Liver (tissue), 9 donors: ENCODE data around the gene TEX50. TPM values are rescaled to one million over a fixed set of nuclear protein-coding genes. Genes with fewer than 3 reads are reported as not detected.
"Not testable (repeated sequence)": the region's sequence is repeated elsewhere in the genome, so short reads cannot be mapped to it uniquely, and the experiment has no call there.

ENCODE experiments used
- DNase-seq: peaks from one replicate; pipeline ENCODE4 v3.0.0-alpha.2; 2017; ENCODE audit warnings: low spot score
- H3K27ac ChIP-seq, 2 donors: one replicate each; pipeline ENCODE4 v1.7.0; 2013; ENCODE audit warnings: inconsistent platforms in 2 of 2, low read length in 2 of 2, control low read depth in 1 of 2, low read depth in 1 of 2, mild to moderate bottlenecking in 1 of 2
- H3K27me3 ChIP-seq, 4 donors: one replicate each; pipeline versions ENCODE4 v1.6.1 to v1.7.0; 2013; ENCODE audit warnings: low read length in 3 of 4, inconsistent platforms in 1 of 4, mild to moderate bottlenecking in 1 of 4, moderate library complexity in 1 of 4; ENCODE audit not compliant: control insufficient read depth in 4 of 4, insufficient read depth in 4 of 4
- H3K36me3 ChIP-seq, 4 donors: one replicate each; pipeline versions ENCODE4 v1.6.1 to v1.7.0; 2013; ENCODE audit warnings: low read length in 3 of 4, mild to moderate bottlenecking in 3 of 4, low read depth in 1 of 4, moderate library complexity in 1 of 4; ENCODE audit not compliant: control insufficient read depth in 4 of 4, insufficient read depth in 3 of 4
- H3K4me1 ChIP-seq, 4 donors: one replicate each; pipeline versions ENCODE4 v1.6.1 to v1.7.0; 2013; ENCODE audit warnings: low read length in 3 of 4, mild to moderate bottlenecking in 3 of 4, moderate library complexity in 1 of 4; ENCODE audit not compliant: control insufficient read depth in 4 of 4, insufficient read depth in 4 of 4
- H3K4me3 ChIP-seq, 3 donors: one replicate each; pipeline versions ENCODE4 v1.6.1 to v1.7.0; 2013; ENCODE audit warnings: low read length in 3 of 3, control low read depth in 1 of 3, low read depth in 1 of 3, mild to moderate bottlenecking in 1 of 3
- H3K9ac ChIP-seq, 2 donors: one replicate each; pipeline ENCODE4 v1.7.0; 2013; ENCODE audit warnings: low read length in 2 of 2, mild to moderate bottlenecking in 2 of 2, moderate library complexity in 2 of 2, control low read depth in 1 of 2, low read depth in 1 of 2
- H3K9me3 ChIP-seq, 4 donors: one replicate each; pipeline versions ENCODE4 v1.6.1 to v1.7.0; 2013; ENCODE audit warnings: low read length in 3 of 4; ENCODE audit not compliant: control insufficient read depth in 4 of 4
- HNF4A ChIP-seq, 2 donors: conservative IDR thresholded peaks; 2 replicates each; pipeline ENCODE4 v1.6.1; 2016; ENCODE audit warnings: antibody characterized with exemption in 2 of 2, mild to moderate bottlenecking in 2 of 2
- HNF4G ChIP-seq: IDR thresholded peaks from 2 replicates; pipeline ENCODE4 v1.6.1; 2016; ENCODE audit warnings: antibody characterized with exemption
- NR2F2 ChIP-seq: IDR thresholded peaks from 2 replicates; pipeline ENCODE4 v1.6.1; 2016; ENCODE audit warnings: antibody characterized with exemption
- YY1 ChIP-seq: IDR thresholded peaks from 2 replicates; pipeline ENCODE4 v1.6.1; 2016; ENCODE audit warnings: antibody characterized with exemption, mild to moderate bottlenecking
- WGBS: extraction: QIAGEN DNeasy Blood & Tissue Kit; methylation state at CpG from one replicate; pipeline ENCODE4 v1.1.7; 2013; 5-methylcytosine and 5-hydroxymethylcytosine counted together
- polyA plus RNA-seq, 2 donors: library from polyadenylated mRNA; stranded (reverse) in 1 of 2; unstranded in 1 of 2; fragments of 200-250 nt in 1 of 2; fragments of >200 nt in 1 of 2; fragmentation: Nextera tagmentation in 1 of 2; extraction: Ambion mirVana in 1 of 2; gene quantifications; one replicate each; pipeline versions ENCODE4 v1.2.1 to v1.2.3, GENCODE V29; 2013 to 2015
- total RNA-seq, 2 donors: library from RNA; depleted of rRNA; stranded (reverse); fragments of >200 nt; gene quantifications; one replicate each; pipeline ENCODE4 v1.2.3, GENCODE V29; 2014
- TF ChIP-seq, protein P1 (sequence below): IDR thresholded peaks from 2 replicates; pipeline ENCODE4 v1.6.1; 2016; ENCODE audit warnings: antibody characterized with exemption
- TF ChIP-seq, protein P2 (sequence below): IDR thresholded peaks from 2 replicates; pipeline ENCODE4 v1.6.1; 2016; ENCODE audit warnings: antibody characterized with exemption, mild to moderate bottlenecking
- TF ChIP-seq, protein P3 (sequence below): IDR thresholded peaks from 2 replicates; pipeline ENCODE4 v1.6.1; 2016; ENCODE audit warnings: antibody characterized with exemption
- TF ChIP-seq, protein P4 (sequence below): fragments of 150-350 bp; IDR thresholded peaks from 2 replicates; pipeline ENCODE4 v1.5.1; 2017; ENCODE audit warnings: improper control_type of control experiment, low read depth, low read length; ENCODE audit not compliant: missing input control
- donor health status: healthy.
- donor health status: healthy.
- donor health status: healthy.
- donor health status: healthy.
- donor health status: healthy.

TEX50 gene
- total and polyA plus RNA-seq, 4 donors, result not detected

DNA sequence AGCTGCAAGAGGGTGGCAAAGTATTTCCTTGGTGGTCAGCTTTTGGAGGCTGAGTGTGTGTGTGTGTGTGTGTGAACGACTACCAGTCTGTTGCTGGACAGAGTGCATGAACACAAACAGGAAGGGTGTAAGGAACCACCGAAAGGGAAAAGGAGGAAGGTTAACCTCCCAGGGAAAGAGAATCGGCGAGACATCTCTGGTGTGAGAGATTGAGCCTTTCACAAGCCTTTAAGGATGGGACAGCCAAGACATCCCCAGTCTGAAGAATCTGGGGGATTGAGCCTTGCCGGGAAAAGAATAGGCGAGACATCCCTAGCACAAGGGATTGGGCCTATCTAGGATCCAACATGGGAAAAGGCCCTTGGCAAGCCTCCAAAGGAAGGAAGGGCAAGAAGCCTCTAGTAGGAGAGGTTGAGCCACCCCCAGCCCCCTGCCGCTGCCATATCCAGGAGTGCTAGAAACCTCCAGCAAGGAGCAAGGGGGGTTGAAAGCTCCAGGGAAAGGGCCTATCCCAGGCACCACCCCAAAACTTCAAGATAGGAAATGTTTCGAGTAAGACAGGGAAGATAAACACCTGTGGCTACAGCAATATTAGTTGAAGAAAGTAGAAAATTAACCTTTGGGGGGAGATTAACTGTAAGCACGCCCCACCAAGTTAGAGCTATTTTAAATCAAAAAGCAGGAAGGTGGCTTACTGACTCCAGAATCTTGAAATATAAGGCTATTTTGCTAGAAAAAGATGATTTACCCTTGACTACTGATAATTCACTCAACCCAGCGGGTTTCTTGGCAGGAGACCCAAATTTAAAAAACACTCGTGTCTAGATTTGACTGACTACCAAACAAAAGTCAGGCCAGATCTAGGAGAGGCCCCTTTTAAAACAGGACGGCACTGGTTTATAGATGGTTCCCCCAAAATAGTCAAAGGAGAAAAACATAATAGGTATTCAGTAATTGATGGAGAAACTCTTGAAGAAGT is 3.2 kb downstream of the TEX50 start:
- 84% methylated on average over 12 of the region's 12 CpGs for WGBS
- TF ChIP-seq NR2F2 (no peak), HNF4A (conservative IDR thresholded peaks at IDR 0.05) (no peak), YY1 (no peak)
- TF ChIP-seq, protein P1, sequence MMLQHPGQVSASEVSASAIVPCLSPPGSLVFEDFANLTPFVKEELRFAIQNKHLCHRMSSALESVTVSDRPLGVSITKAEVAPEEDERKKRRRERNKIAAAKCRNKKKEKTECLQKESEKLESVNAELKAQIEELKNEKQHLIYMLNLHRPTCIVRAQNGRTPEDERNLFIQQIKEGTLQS, result no peak
- TF ChIP-seq, protein P2, sequence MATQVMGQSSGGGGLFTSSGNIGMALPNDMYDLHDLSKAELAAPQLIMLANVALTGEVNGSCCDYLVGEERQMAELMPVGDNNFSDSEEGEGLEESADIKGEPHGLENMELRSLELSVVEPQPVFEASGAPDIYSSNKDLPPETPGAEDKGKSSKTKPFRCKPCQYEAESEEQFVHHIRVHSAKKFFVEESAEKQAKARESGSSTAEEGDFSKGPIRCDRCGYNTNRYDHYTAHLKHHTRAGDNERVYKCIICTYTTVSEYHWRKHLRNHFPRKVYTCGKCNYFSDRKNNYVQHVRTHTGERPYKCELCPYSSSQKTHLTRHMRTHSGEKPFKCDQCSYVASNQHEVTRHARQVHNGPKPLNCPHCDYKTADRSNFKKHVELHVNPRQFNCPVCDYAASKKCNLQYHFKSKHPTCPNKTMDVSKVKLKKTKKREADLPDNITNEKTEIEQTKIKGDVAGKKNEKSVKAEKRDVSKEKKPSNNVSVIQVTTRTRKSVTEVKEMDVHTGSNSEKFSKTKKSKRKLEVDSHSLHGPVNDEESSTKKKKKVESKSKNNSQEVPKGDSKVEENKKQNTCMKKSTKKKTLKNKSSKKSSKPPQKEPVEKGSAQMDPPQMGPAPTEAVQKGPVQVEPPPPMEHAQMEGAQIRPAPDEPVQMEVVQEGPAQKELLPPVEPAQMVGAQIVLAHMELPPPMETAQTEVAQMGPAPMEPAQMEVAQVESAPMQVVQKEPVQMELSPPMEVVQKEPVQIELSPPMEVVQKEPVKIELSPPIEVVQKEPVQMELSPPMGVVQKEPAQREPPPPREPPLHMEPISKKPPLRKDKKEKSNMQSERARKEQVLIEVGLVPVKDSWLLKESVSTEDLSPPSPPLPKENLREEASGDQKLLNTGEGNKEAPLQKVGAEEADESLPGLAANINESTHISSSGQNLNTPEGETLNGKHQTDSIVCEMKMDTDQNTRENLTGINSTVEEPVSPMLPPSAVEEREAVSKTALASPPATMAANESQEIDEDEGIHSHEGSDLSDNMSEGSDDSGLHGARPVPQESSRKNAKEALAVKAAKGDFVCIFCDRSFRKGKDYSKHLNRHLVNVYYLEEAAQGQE, result no peak
- TF ChIP-seq, protein P3, sequence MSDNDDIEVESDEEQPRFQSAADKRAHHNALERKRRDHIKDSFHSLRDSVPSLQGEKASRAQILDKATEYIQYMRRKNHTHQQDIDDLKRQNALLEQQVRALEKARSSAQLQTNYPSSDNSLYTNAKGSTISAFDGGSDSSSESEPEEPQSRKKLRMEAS, result no peak
- H3K27me3 ChIP-seq, result no peaks in the 10 kb centered on the region
- no peak overlapping the region for H3K4me3 ChIP-seq
- no peaks in the 10 kb centered on the region for H3K4me1 ChIP-seq
- H3K9ac ChIP-seq, result no peak overlapping the region
- no peak for DNase-seq
- H3K9me3 ChIP-seq, result peaks cover 0 to 3% (median under 1%) of the 10 kb centered on the region in 4 donors
- no peak overlapping the region for H3K27ac ChIP-seq
- H3K36me3 ChIP-seq, result no peaks in the 10 kb centered on the region

DNA sequence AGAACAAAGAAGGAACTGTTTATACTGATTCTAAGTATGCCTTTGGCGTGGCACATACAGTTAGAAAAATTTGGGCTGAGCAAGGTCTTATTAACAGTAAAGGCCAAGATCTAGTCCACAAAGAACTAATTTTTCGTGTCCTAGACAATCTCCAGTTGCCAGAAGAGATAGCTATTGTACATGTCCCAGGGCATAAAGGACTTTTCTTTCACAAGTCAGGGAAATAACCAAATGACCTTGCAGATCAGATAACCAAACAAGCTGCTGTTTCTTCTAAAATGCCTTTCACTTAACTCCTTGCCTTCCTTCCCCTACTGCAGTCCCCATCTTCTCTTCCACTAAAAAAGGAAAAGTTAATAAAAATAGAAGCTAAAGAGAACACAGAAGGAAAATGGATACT is 4.0 kb downstream of the TEX50 start:
- Histone ChIP-seq H3K9me3 (peaks cover 0 to 3% (median under 1%) of the 10 kb centered on the region in 4 donors), H3K9ac (no peak overlapping the region), H3K4me1 (no peaks in the 10 kb centered on the region), H3K36me3 (no peaks in the 10 kb centered on the region), H3K4me3 (no peak overlapping the region), H3K27me3 (no peaks in the 10 kb centered on the region), H3K27ac (no peak overlapping the region)
- 59% methylated on average over 2 of the region's 2 CpGs for WGBS
- DNase-seq, result no peak
- TF ChIP-seq, protein P4, sequence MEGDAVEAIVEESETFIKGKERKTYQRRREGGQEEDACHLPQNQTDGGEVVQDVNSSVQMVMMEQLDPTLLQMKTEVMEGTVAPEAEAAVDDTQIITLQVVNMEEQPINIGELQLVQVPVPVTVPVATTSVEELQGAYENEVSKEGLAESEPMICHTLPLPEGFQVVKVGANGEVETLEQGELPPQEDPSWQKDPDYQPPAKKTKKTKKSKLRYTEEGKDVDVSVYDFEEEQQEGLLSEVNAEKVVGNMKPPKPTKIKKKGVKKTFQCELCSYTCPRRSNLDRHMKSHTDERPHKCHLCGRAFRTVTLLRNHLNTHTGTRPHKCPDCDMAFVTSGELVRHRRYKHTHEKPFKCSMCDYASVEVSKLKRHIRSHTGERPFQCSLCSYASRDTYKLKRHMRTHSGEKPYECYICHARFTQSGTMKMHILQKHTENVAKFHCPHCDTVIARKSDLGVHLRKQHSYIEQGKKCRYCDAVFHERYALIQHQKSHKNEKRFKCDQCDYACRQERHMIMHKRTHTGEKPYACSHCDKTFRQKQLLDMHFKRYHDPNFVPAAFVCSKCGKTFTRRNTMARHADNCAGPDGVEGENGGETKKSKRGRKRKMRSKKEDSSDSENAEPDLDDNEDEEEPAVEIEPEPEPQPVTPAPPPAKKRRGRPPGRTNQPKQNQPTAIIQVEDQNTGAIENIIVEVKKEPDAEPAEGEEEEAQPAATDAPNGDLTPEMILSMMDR, result no peak
- no peak for TF ChIP-seq HNF4G
- no peak for TF ChIP-seq HNF4A (conservative IDR thresholded peaks at IDR 0.05)
- TF ChIP-seq, protein P3, result no peak
- no peak for TF ChIP-seq YY1

DNA sequence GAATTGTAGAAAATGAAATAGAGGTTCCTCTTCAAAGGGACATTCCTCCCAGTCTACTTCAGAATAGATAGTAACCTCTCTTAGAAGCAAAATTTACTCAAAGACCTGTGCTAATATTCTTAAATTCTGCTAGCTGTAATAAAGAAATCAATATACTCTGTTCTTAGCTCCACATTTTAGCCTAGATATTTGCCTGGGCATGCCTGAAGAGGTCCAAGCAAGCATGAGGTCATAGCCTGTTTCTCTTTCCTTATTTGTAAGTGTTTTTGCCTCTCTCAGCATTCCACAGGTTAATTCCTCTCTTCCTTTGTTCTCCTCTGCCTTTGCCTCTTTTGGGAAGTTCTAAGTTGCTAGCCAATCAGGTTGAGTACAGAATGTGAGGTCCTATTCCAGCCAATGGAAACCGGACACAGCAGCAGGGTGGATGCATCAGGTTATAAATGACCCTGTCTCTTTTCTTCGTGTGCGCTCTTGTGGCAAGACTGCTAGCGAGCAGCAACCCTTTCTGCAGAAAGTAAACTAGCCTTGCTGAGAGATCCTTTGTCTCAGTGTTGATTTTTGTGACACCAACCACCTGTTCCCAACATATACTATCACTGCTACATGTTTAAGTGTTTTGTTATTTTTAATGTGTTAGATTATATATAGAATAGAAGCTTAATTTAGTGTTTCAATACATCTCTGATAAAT is 7.5 kb downstream of the TEX50 start:
- not testable (repeated sequence) for H3K36me3 ChIP-seq, H3K9me3 ChIP-seq, H3K27me3 ChIP-seq, DNase-seq, H3K4me1 ChIP-seq, H3K27ac ChIP-seq, H3K4me3 ChIP-seq, H3K9ac ChIP-seq
- WGBS, result 93% methylated on average over 4 of the region's 4 CpGs
